Tibial nerve (tissue), 4 donors: Measurements from ENCODE around the gene C2orf92. TPM values are rescaled to one million over a fixed set of nuclear protein-coding genes. Genes with fewer than 3 reads are reported as not detected.

Experiments
- DNase-seq, 2 donors: peaks; one replicate each; pipeline ENCODE4 v3.0.0-alpha.2; 2019; ENCODE audit warnings: low spot score in 2 of 2
- H3K27ac ChIP-seq, 4 donors: fragments of 200-600 bp; sonication (generic) in 3 of 4; one replicate each; pipeline ENCODE4 v1.5.1; 2017 to 2019; ENCODE audit warnings: mild to moderate bottlenecking in 1 of 4
- H3K27me3 ChIP-seq, 2 donors: fragments of 200-600 bp; sonication (generic) in 1 of 2; one replicate each; pipeline versions ENCODE4 v1.5.1 to v1.6.0; 2017 to 2019
- H3K36me3 ChIP-seq, 3 donors: fragments of 200-600 bp; sonication (generic); one replicate each; pipeline ENCODE4 v1.5.1; 2018 to 2019
- H3K4me1 ChIP-seq, 4 donors: fragments of 200-600 bp; sonication (generic) in 3 of 4; one replicate each; pipeline ENCODE4 v1.5.1; 2017 to 2019
- H3K4me3 ChIP-seq, 4 donors: fragments of 200-600 bp; sonication (generic) in 3 of 4; one replicate each; pipeline ENCODE4 v1.5.1; 2017 to 2019; ENCODE audit warnings: mild to moderate bottlenecking in 1 of 4, moderate library complexity in 1 of 4
- H3K9me3 ChIP-seq, 4 donors: fragments of 200-600 bp; sonication (generic) in 3 of 4; one replicate each; pipeline ENCODE4 v1.5.1; 2017 to 2019
- CTCF ChIP-seq, 5 experiments: fragments of 200-600 bp in 3 of 5; fragments of 450-650 bp in 2 of 5; sonication (generic) in 3 of 5; IDR thresholded peaks; one replicate each; pipeline ENCODE4 v1.5.1; 2016 to 2019; ENCODE audit warnings: antibody characterized with exemption in 5 of 5, mild to moderate bottlenecking in 3 of 5, moderate library complexity in 2 of 5
- EP300 ChIP-seq, 2 donors: sonication (generic); formaldehyde crosslinking; IDR thresholded peaks; one replicate each; pipeline ENCODE4 v1.6.1; 2017; ENCODE audit warnings: antibody characterized with exemption in 2 of 2, mild to moderate bottlenecking in 1 of 2
- POLR2A ChIP-seq, 2 donors: fragments of 450-650 bp; IDR thresholded peaks; one replicate each; pipeline ENCODE4 v1.6.1; 2017; ENCODE audit warnings: antibody characterized with exemption in 2 of 2, mild to moderate bottlenecking in 2 of 2, moderate library complexity in 2 of 2
- WGBS, 2 donors: methylation state at CpG; one replicate each; pipeline ENCODE4 v1.1.5; 2018; 5-methylcytosine and 5-hydroxymethylcytosine counted together
- total RNA-seq, 4 donors: library from RNA; depleted of rRNA; stranded (reverse); fragments of >200 nt; gene quantifications; one replicate each; pipeline ENCODE4 v1.1.0, GENCODE V29; 2016

The C2orf92 gene
- total RNA-seq, 4 donors from 2014 or later, result 4.5 to 65.1 (median 11.6) TPM

GRCh38 chr2:97745474-97746174 lies 76.1 kb downstream of the C2orf92 start:
- Histone ChIP-seq H3K9me3 (peaks cover 0 to 7% (median 0%) of the 10 kb centered on the region in 4 donors), H3K27ac (no peak overlapping the region), H3K27me3 (no peaks in the 10 kb centered on the region), H3K4me1 (no peaks in the 10 kb centered on the region), H3K4me3 (no peak overlapping the region), H3K36me3 (peaks cover 0 to 25% (median 3%) of the 10 kb centered on the region in 3 donors)
- DNase-seq, result no peak
- TF ChIP-seq CTCF (IDR thresholded peaks at IDR 0.05), result no peak
- TF ChIP-seq EP300 (IDR thresholded peaks at IDR 0.05), result no peak
- TF ChIP-seq POLR2A (IDR thresholded peaks at IDR 0.05), result no peak
- 71 to 74% methylated on average over 10 of the region's 10 CpGs for WGBS, 2 donors

GRCh38 chr2:97747285-97747684 lies 77.8 kb downstream of the C2orf92 start:
- Histone ChIP-seq H3K36me3 (peaks cover 0 to 40% (median 3%) of the 10 kb centered on the region in 3 donors), H3K4me3 (no peak overlapping the region), H3K27ac (no peak overlapping the region), H3K27me3 (no peaks in the 10 kb centered on the region), H3K4me1 (no peaks in the 10 kb centered on the region), H3K9me3 (peaks cover 0 to 7% (median 0%) of the 10 kb centered on the region in 4 donors)
- TF ChIP-seq EP300 (IDR thresholded peaks at IDR 0.05), result no peak
- TF ChIP-seq CTCF (IDR thresholded peaks at IDR 0.05), result no peak
- TF ChIP-seq POLR2A (IDR thresholded peaks at IDR 0.05), result no peak
- 76 to 79% methylated on average over 3 of the region's 3 CpGs for WGBS, 2 donors
- no peak for DNase-seq

- 92 to 94% methylated on average over 4 of the region's 4 CpGs for WGBS, 2 donors
- Histone ChIP-seq H3K9me3 (peaks cover 0 to 7% (median 0%) of the 10 kb centered on the region in 4 donors), H3K27ac (no peak overlapping the region), H3K27me3 (no peaks in the 10 kb centered on the region), H3K4me1 (no peaks in the 10 kb centered on the region), H3K4me3 (no peak overlapping the region), H3K36me3 (peaks cover 0 to 40% (median 3%) of the 10 kb centered on the region in 3 donors)
- DNase-seq, result no peak
- no peak for TF ChIP-seq POLR2A (IDR thresholded peaks at IDR 0.05)
- no peak for TF ChIP-seq CTCF (IDR thresholded peaks at IDR 0.05)
- TF ChIP-seq EP300 (IDR thresholded peaks at IDR 0.05), result no peak
These were observed 78.2 kb downstream of the C2orf92 start for GRCh38 chr2:97747716-97748115.

GRCh38 chr2:97749581-97749980 lies 80.1 kb downstream of the C2orf92 start:
- DNase-seq, result no peak
- Histone ChIP-seq H3K36me3 (peaks cover 0 to 38% (median 0%) of the 10 kb centered on the region in 3 donors), H3K4me3 (no peak overlapping the region), H3K27ac (no peak overlapping the region), H3K9me3 (no peaks in the 10 kb centered on the region), H3K4me1 (no peaks in the 10 kb centered on the region), H3K27me3 (no peaks in the 10 kb centered on the region)
- no peak for TF ChIP-seq POLR2A (IDR thresholded peaks at IDR 0.05)
- WGBS, 2 donors, result 54 to 69% methylated on average over 5 of the region's 5 CpGs

GRCh38 chr2:97750017-97750416 lies 80.5 kb downstream of the C2orf92 start:
- DNase-seq, result no peak
- Histone ChIP-seq H3K4me3 (no peak overlapping the region), H3K9me3 (no peaks in the 10 kb centered on the region), H3K36me3 (peaks cover 0 to 38% (median 0%) of the 10 kb centered on the region in 3 donors), H3K27ac (no peak overlapping the region), H3K4me1 (no peaks in the 10 kb centered on the region), H3K27me3 (no peaks in the 10 kb centered on the region)
- TF ChIP-seq CTCF (IDR thresholded peaks at IDR 0.05) (no peak), POLR2A (IDR thresholded peaks at IDR 0.05) (no peak), EP300 (IDR thresholded peaks at IDR 0.05) (no peak)
- 93 to 100% methylated on average over 4 of the region's 4 CpGs for WGBS, 2 donors
